PC-9 (cell line): ENCODE measurements around the gene UBE2V1. TPM values are rescaled to one million over a fixed set of nuclear protein-coding genes. Genes with fewer than 3 reads are reported as not detected.

ENCODE experiments used
- BruUV-seq: library from RNA; stranded (reverse); fragments of 400-500 nt; replicated peaks from 2 replicates; lab custom pipeline; 2021; lab: Mats Ljungman, UMichigan
- CTCF ChIA-PET: fragments of 300-600 bp; sonication (Branson Sonifier 250); formaldehyde crosslinking; loops from one replicate; lab custom pipeline; 2022; ENCODE audit warnings: antibody characterized with exemption; lab: Charles Lee
- POLR2A ChIA-PET: fragments of 300-600 bp; sonication (Branson Sonifier 250); formaldehyde crosslinking; loops from one replicate; lab custom pipeline; 2022; ENCODE audit warnings: antibody characterized with exemption; ENCODE audit not compliant: unreplicated experiment; lab: Charles Lee
- DNase-seq, 2 experiments: peaks; one replicate each; pipeline versions ENCODE4 v3.0.0 to v3.0.0-alpha.2; 2015 to 2022; ENCODE audit warnings: mixed read lengths in 1 of 2
- H2AFZ ChIP-seq: fragments of 200-600 bp; sonication (generic); 2 replicates; pipeline ENCODE4 v1.8.1; 2017; ENCODE audit warnings: antibody characterized with exemption
- H3F3A ChIP-seq: fragments of 200-600 bp; sonication (generic); 2 replicates; pipeline ENCODE4 v1.8.1; 2017; ENCODE audit warnings: antibody characterized with exemption, mild to moderate bottlenecking, low read depth; ENCODE audit not compliant: insufficient read depth
- H3K27ac ChIP-seq: fragments of 200-600 bp; sonication (generic); 2 replicates; pipeline ENCODE4 v1.6.1; 2016; ENCODE audit warnings: mixed run types
- H3K27me3 ChIP-seq: fragments of 200-600 bp; sonication (generic); 2 replicates; pipeline ENCODE4 v1.6.1; 2016; ENCODE audit warnings: low read depth, mixed run types; ENCODE audit not compliant: insufficient read depth
- H3K36me3 ChIP-seq: fragments of 200-600 bp; sonication (generic); 2 replicates; pipeline ENCODE4 v1.6.1; 2016; ENCODE audit warnings: low read depth, mixed run types
- H3K4me1 ChIP-seq: fragments of 200-600 bp; sonication (generic); replicated peaks from 2 replicates; pipeline ENCODE4 v1.6.1; 2016; ENCODE audit warnings: mixed run types; ENCODE audit not compliant: insufficient read depth
- H3K4me2 ChIP-seq: fragments of 200-600 bp; sonication (generic); 2 replicates; pipeline ENCODE4 v1.6.1; 2017; ENCODE audit warnings: mixed run types
- H3K4me3 ChIP-seq: fragments of 200-600 bp; sonication (generic); 2 replicates; pipeline ENCODE4 v1.6.1; 2016; ENCODE audit warnings: mixed run types
- H3K79me2 ChIP-seq: fragments of 200-600 bp; sonication (generic); 2 replicates; pipeline ENCODE4 v1.6.1; 2017; ENCODE audit warnings: low read depth, mixed run types
- H3K9me2 ChIP-seq: fragments of 200-600 bp; sonication (generic); 2 replicates; pipeline ENCODE4 v1.8.1; 2017; ENCODE audit warnings: mild to moderate bottlenecking; ENCODE audit not compliant: insufficient read depth
- H3K9me3 ChIP-seq: fragments of 200-600 bp; sonication (generic); 2 replicates; pipeline ENCODE4 v1.8.1; 2016; ENCODE audit warnings: low read depth; ENCODE audit not compliant: insufficient read depth
- H4K20me1 ChIP-seq: fragments of 200-600 bp; sonication (generic); 2 replicates; pipeline ENCODE4 v1.8.1; 2017; ENCODE audit not compliant: insufficient read depth
- EZH2 ChIP-seq: fragments of 200-600 bp; sonication (generic); IDR thresholded peaks from 2 replicates; pipeline ENCODE4 v1.8.0; 2017; ENCODE audit warnings: antibody characterized with exemption, low read depth
- intact Hi-C: fragments of 100-400 bp; cut with micrococcal nuclease; formaldehyde crosslinking; loops from one replicate; pipeline ENCODE4 v1.10.0; 2022; ENCODE audit not compliant: unreplicated experiment
- total RNA-seq: library from RNA; stranded (reverse); gene quantifications from 2 replicates; pipeline ENCODE4 v1.2.3, GENCODE V29; 2021
- TF ChIP-seq, protein P1 (sequence below): fragments of 200-600 bp; sonication (generic); conservative IDR thresholded peaks from 2 replicates; pipeline ENCODE4 v1.6.1; 2017; ENCODE audit warnings: mixed run types, antibody characterized with exemption, mild to moderate bottlenecking, moderate library complexity

Gene UBE2V1
- total RNA-seq, 1 experiment from 2014 or later, result 174 TPM

DNA sequence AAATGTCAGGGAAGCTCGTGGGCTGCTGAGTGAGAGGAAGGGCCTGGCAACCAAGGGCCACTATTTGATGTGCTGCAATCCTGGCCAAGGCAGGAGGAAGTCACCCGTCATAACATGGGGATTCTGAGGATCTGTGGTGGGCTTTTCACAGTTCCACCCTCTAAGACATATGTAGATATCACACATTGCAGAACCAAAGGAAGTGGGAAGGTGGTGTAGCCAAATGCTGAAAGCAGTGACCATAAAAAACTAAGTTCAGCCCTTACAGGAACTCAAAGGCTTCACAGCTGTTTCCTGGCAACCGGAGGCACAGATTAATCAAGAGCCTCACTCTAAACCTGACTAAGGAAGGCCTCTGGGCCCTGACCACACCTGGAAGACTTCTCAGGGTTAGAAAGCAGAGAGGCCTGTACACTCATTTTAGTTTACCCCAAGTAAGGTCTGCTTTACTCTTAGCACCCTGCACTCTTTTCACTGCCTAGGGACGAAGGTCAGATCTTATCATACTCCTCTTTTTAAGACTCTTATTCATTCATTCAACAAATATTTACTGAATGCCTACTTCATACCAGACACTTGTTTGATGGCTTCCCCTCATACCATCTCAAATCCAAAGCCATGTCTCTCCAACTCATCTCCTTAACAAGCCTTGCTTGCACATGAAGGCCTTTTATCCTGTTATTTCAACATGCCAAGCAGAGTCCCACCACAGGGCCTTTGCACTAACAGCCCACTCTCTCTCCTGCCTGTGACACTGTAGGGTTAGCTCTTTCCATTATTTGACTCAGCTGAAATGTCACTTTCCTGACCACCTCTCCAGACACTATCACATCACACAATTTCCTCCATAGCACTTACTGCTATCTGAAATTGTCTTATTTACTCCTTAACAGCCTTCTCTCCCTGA is 2.6 kb downstream of the UBE2V1 start:
- H3K27ac ChIP-seq, result peak overlapping the region; percentile 64
- peaks cover 53% of the 10 kb centered on the region for H4K20me1 ChIP-seq
- ChIA-PET POLR2A (interaction anchor here (0.6 kb wide), 1 partner anchor 345 kb away, joined by 13 read pairs; no protein-coding TSS in a partner anchor), CTCF (interaction anchor here (0.6 to 0.9 kb wide), 6 partner anchors 19 to 153 kb away, joined by 3 to 7 read pairs (median 4); no protein-coding TSS in a partner anchor)
- no peaks in the 10 kb centered on the region for H3K9me2 ChIP-seq
- DNase-seq, result peak; percentile 69 to 94
- peaks cover 39% of the 10 kb centered on the region for H3K4me1 ChIP-seq
- intact Hi-C loops, result loop anchor here (1.0 to 5.0 kb wide), 2 partner anchors 24 to 42 kb away; partner anchors contain the start of gene PEDS1
- no peaks in the 10 kb centered on the region for H3K27me3 ChIP-seq
- H3K4me3 ChIP-seq, result peak overlapping the region; percentile 94; the same call in 1 of the 2 replicates
- H3K4me2 ChIP-seq, result peak overlapping the region; percentile 89
- peaks cover 16% of the 10 kb centered on the region; the same call in 1 of the 2 replicates for H3K36me3 ChIP-seq
- no peaks in the 10 kb centered on the region for H3K9me3 ChIP-seq
- no TSS peak for BruUV-seq
- H3F3A ChIP-seq, result peaks cover 48% of the 10 kb centered on the region
- TF ChIP-seq, protein P1, sequence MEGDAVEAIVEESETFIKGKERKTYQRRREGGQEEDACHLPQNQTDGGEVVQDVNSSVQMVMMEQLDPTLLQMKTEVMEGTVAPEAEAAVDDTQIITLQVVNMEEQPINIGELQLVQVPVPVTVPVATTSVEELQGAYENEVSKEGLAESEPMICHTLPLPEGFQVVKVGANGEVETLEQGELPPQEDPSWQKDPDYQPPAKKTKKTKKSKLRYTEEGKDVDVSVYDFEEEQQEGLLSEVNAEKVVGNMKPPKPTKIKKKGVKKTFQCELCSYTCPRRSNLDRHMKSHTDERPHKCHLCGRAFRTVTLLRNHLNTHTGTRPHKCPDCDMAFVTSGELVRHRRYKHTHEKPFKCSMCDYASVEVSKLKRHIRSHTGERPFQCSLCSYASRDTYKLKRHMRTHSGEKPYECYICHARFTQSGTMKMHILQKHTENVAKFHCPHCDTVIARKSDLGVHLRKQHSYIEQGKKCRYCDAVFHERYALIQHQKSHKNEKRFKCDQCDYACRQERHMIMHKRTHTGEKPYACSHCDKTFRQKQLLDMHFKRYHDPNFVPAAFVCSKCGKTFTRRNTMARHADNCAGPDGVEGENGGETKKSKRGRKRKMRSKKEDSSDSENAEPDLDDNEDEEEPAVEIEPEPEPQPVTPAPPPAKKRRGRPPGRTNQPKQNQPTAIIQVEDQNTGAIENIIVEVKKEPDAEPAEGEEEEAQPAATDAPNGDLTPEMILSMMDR, result no peak
- no peak for TF ChIP-seq EZH2
- peaks cover 94% of the 10 kb centered on the region for H3K79me2 ChIP-seq
- H2AFZ ChIP-seq, result no peak overlapping the region

DNA sequence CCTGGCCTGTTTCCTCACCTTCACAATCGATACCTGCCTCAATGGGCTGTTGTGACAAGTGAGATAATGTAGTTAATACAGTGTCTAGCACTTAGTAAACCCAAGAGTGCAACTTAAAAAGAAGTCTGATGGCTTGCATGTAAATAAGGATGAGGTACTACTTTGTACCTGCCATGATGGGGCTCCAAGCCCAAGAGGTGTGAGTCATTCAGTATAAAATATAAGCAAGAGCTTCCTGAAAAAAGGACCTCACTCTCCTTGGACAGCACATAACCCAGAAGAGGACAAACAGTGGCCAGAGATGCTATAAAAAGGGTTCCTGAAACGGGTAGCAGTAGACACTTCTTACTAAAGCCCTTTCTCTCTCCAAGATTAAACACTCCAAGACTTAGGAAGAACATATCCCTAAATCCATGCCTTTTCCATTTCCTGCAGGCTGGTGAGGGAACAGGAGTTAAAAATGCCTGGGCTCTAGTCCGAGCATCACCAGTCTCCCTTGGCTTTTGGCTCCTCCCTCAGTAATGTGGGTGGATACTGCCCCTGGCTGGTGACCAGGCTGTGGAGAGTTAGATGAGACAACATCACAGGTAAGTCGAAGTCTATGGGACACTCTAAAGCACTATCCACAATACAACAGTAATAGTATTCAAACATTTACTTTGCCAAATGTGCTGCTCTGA is 4.3 kb downstream of the UBE2V1 start:
- Histone ChIP-seq H3K4me1 (peaks cover 32% of the 10 kb centered on the region), H3K36me3 (peaks cover 24% of the 10 kb centered on the region; the same call in 1 of the 2 replicates), H3K79me2 (peaks cover 96% of the 10 kb centered on the region), H3K4me3 (no peak overlapping the region), H3K9me3 (no peaks in the 10 kb centered on the region), H3K4me2 (no peak overlapping the region), H3K9me2 (no peaks in the 10 kb centered on the region), H3K27ac (no peak overlapping the region), H3F3A (peaks cover 61% of the 10 kb centered on the region), H3K27me3 (no peaks in the 10 kb centered on the region), H4K20me1 (peaks cover 57% of the 10 kb centered on the region), H2AFZ (no peak overlapping the region)
- POLR2A ChIA-PET, result no interaction called here
- BruUV-seq, result no TSS peak
- no peak for DNase-seq
- intact Hi-C loops, result no loop called here
- no peak for TF ChIP-seq EZH2
- TF ChIP-seq, protein P1, result no peak
- CTCF ChIA-PET, result interaction anchor here (0.7 kb wide), 2 partner anchors 11 to 24 kb away, joined by 3 to 8 read pairs; no protein-coding TSS in a partner anchor

DNA sequence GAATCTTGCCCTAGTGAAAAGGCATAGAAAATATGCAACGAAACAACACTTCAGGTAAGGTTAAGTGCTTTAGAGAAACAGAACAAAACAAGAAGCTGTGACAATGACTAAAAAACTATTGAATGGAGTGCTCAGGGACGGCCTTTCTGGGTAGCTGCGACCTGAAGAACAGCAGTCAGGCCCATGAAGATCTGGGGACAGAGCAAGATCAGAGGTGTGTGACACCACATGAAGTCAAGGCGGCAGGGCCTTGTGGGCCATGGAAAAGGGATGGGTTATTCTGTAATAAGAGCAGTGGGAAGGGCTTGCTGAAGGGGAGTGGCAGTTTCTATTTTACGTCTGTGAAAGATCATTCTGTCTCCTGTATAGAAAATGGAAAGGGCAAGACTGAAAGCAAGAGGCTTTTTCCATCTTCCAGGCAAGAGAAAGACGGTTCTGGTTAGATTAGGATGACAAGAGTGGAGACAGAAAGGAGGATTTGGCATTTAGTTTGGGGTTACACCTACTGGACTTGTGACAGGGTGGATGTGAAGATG is 5.1 kb downstream of the UBE2V1 start:
- H3K4me3 ChIP-seq, result no peak overlapping the region
- peaks cover 63% of the 10 kb centered on the region for H4K20me1 ChIP-seq
- peaks cover 99% of the 10 kb centered on the region for H3K79me2 ChIP-seq
- BruUV-seq, result no TSS peak
- H3K36me3 ChIP-seq, result peaks cover 24% of the 10 kb centered on the region; the same call in 1 of the 2 replicates
- H3K27ac ChIP-seq, result no peak overlapping the region
- peaks cover 37% of the 10 kb centered on the region for H3K4me1 ChIP-seq
- no peak overlapping the region for H2AFZ ChIP-seq
- POLR2A ChIA-PET, result no interaction called here
- intact Hi-C loops, result no loop called here
- H3K27me3 ChIP-seq, result no peaks in the 10 kb centered on the region
- no peaks in the 10 kb centered on the region for H3K9me2 ChIP-seq
- TF ChIP-seq, protein P1, result no peak
- no peak for TF ChIP-seq EZH2
- H3F3A ChIP-seq, result peaks cover 68% of the 10 kb centered on the region
- CTCF ChIA-PET, result interaction anchor here (0.6 kb wide), 1 partner anchor 96 kb away, joined by 3 read pairs; no protein-coding TSS in a partner anchor
- H3K4me2 ChIP-seq, result no peak overlapping the region
- no peaks in the 10 kb centered on the region for H3K9me3 ChIP-seq
- no peak for DNase-seq
